NAMALWA (cell line): ENCODE measurements around the gene IGF1R.

Experiments used
- DNase-seq: peaks from one replicate; pipeline ENCODE4 v3.0.0-alpha.2; 2015; ENCODE audit warnings: low spot score

IGF1R gene

GRCh38 chr15:98705070-98705469, 56.7 kb downstream of the IGF1R start:
- DNase-seq = no peak

GRCh38 chr15:98706387-98706786, 58.0 kb downstream of the IGF1R start:
- DNase-seq = no peak

GRCh38 chr15:98706986-98707385, 58.6 kb downstream of the IGF1R start:
- DNase-seq = no peak

- no peak for DNase-seq
These were observed 59.8 kb downstream of the IGF1R start for GRCh38 chr15:98708037-98708590.

GRCh38 chr15:98711810-98712209, 63.5 kb downstream of the IGF1R start:
- no peak for DNase-seq

- DNase-seq = no peak
These were observed 64.7 kb downstream of the IGF1R start for GRCh38 chr15:98712845-98713584.

- no peak for DNase-seq
These were observed 65.3 kb downstream of the IGF1R start for GRCh38 chr15:98713585-98714001.

GRCh38 chr15:98714922-98715321, 66.6 kb downstream of the IGF1R start:
- DNase-seq = no peak

- no peak for DNase-seq
These were observed 67.1 kb downstream of the IGF1R start for GRCh38 chr15:98715401-98715800.

GRCh38 chr15:98715890-98716443, 67.6 kb downstream of the IGF1R start:
- no peak for DNase-seq

- DNase-seq = no peak
These were observed 69.0 kb downstream of the IGF1R start for GRCh38 chr15:98717371-98717770.

GRCh38 chr15:98717942-98718341, 69.6 kb downstream of the IGF1R start:
- DNase-seq = no peak

- peak; percentile 45 for DNase-seq
These were observed 70.2 kb downstream of the IGF1R start for GRCh38 chr15:98718426-98719136.

- no peak for DNase-seq
These were observed 70.9 kb downstream of the IGF1R start for GRCh38 chr15:98719137-98719740.

- DNase-seq = no peak
These were observed 71.7 kb downstream of the IGF1R start for GRCh38 chr15:98720031-98720430.

GRCh38 chr15:98720577-98721565, 72.5 kb downstream of the IGF1R start:
- no peak for DNase-seq

- no peak for DNase-seq
These were observed 73.9 kb downstream of the IGF1R start for GRCh38 chr15:98722209-98722608.

- no peak for DNase-seq
These were observed 74.3 kb downstream of the IGF1R start for GRCh38 chr15:98722645-98723044.

- no peak for DNase-seq
These were observed 74.9 kb downstream of the IGF1R start for GRCh38 chr15:98723195-98723594.

- DNase-seq = no peak
These were observed 75.7 kb downstream of the IGF1R start for GRCh38 chr15:98724048-98724447.

- DNase-seq = no peak
These were observed 76.2 kb downstream of the IGF1R start for GRCh38 chr15:98724494-98724893.
